K562 (cell line): ENCODE measurements around the gene CDK14. TPM values are rescaled to one million over a fixed set of nuclear protein-coding genes. Genes with fewer than 3 reads are reported as not detected.

ENCODE experiments used
- ATAC-seq: fragments of 200-7000 bp; cut with Tn5 transposase; 3 replicates; pipeline ENCODE4 v1.9.1; 2020; ENCODE audit warnings: moderate library complexity
- BruUV-seq: library from RNA; stranded (reverse); fragments of 400-500 nt; replicated peaks from 2 replicates; lab custom pipeline; 2021; lab: Mats Ljungman, UMichigan
- CTCF ChIA-PET: fragments of 300-600 bp; formaldehyde crosslinking; extraction: SDS; loops from one replicate; lab custom pipeline; 2021; ENCODE audit warnings: low intra/inter-chr PET ratio; lab: Yijun Ruan, JAX
- POLR2A ChIA-PET: fragments of 300-600, 350-650 bp; sonication (Branson Sonifier 250); formaldehyde crosslinking; extraction: SDS; loops from one replicate; lab custom pipeline; 2021; ENCODE audit warnings: antibody characterized with exemption, inconsistent platforms; lab: Yijun Ruan, JAX
- DNase-seq, 4 experiments: peaks; one replicate each; pipeline versions ENCODE4 v3.0.0 to v3.0.0-alpha.2; 2011 to 2018; ENCODE audit warnings: low spot score in 3 of 4, mixed read lengths in 3 of 4; ENCODE audit errors: extremely low read depth in 1 of 4
- FAIRE-seq: peaks from 2 replicates; lab custom pipeline; 2011; peaks lifted over from hg19 to GRCh38; lab: Jason Lieb, UNC
- H2AFZ ChIP-seq: 2 replicates; pipeline ENCODE4 v1.6.0; 2011; ENCODE audit warnings: low read depth, low read length, control low read depth, inconsistent platforms
- H3K27ac ChIP-seq: fragments of 200-600 bp; 3 replicates; pipeline ENCODE4 v1.8.0; 2011; ENCODE audit warnings: low read depth, mild to moderate bottlenecking, control low read depth, inconsistent platforms, low read length, moderate library complexity, mixed read lengths; ENCODE audit errors: extremely low read depth
- H3K27me3 ChIP-seq, 2 experiments: fragments of 300-600 bp in 1 of 2; 2 replicates in 1 of 2; 3 replicates in 1 of 2; pipeline versions ENCODE4 v1.6.0 to v1.8.0; 2011; ENCODE audit warnings: inconsistent platforms in 2 of 2, low read length in 2 of 2, mild to moderate bottlenecking in 1 of 2, mixed read lengths in 1 of 2, moderate library complexity in 1 of 2; ENCODE audit not compliant: control insufficient read depth in 2 of 2, insufficient read depth in 2 of 2
- H3K36me3 ChIP-seq: fragments of 300-600 bp; 3 replicates; pipeline ENCODE4 v1.8.0; 2011; ENCODE audit warnings: mild to moderate bottlenecking, low read length, inconsistent platforms; ENCODE audit not compliant: control insufficient read depth, insufficient read depth
- H3K4me1 ChIP-seq, 2 experiments: fragments of 200-600 bp in 1 of 2; replicated peaks in 1 of 2; 2 replicates in 1 of 2; 3 replicates in 1 of 2; pipeline versions ENCODE4 v1.5.1 to v1.8.0; 2011; ENCODE audit warnings: inconsistent platforms in 2 of 2, low read length in 2 of 2, mild to moderate bottlenecking in 1 of 2, mixed read lengths in 1 of 2, moderate library complexity in 1 of 2; ENCODE audit not compliant: control insufficient read depth in 2 of 2, insufficient read depth in 2 of 2
- H3K4me2 ChIP-seq: 2 replicates; pipeline ENCODE4 v1.6.1; 2011; ENCODE audit warnings: low read length, control low read depth, inconsistent platforms, mixed read lengths; ENCODE audit not compliant: insufficient read depth
- H3K4me3 ChIP-seq: fragments of 200-600 bp; sonication (generic), shearing (Covaris generic); 2 replicates; pipeline ENCODE4 v1.5.1; 2016; ENCODE audit warnings: control low read depth, inconsistent platforms
- H3K79me2 ChIP-seq: fragments of 200-600 bp; 3 replicates; pipeline ENCODE4 v1.8.0; 2011; ENCODE audit warnings: low read length, inconsistent platforms; ENCODE audit not compliant: control insufficient read depth, insufficient read depth
- H3K9ac ChIP-seq, 2 experiments: 2 replicates each; pipeline versions ENCODE4 v1.6.0 to v1.6.1; 2011; ENCODE audit warnings: low read depth in 2 of 2, low read length in 2 of 2, control low read depth in 1 of 2, inconsistent platforms in 1 of 2, mild to moderate bottlenecking in 1 of 2, mixed read lengths in 1 of 2; ENCODE audit not compliant: insufficient read depth in 1 of 2
- H3K9me1 ChIP-seq: one replicate; pipeline ENCODE4 v1.6.0; 2011; ENCODE audit warnings: inconsistent platforms, mild to moderate bottlenecking, low read length, moderate library complexity; ENCODE audit not compliant: control insufficient read depth, insufficient read depth
- H3K9me3 ChIP-seq: replicated peaks from 2 replicates; pipeline ENCODE4 v1.5.1; 2011; ENCODE audit warnings: low read depth, low read length, inconsistent platforms; ENCODE audit not compliant: control insufficient read depth, insufficient read depth
- H4K20me1 ChIP-seq: replicated peaks from 2 replicates; pipeline ENCODE4 v1.6.1; 2011; ENCODE audit warnings: low read length, inconsistent platforms, mixed read lengths; ENCODE audit not compliant: control insufficient read depth, insufficient read depth
- ARID2 ChIP-seq: fragments of 450-650 bp; IDR thresholded peaks from 2 replicates; pipeline ENCODE4 v1.6.1; 2017; ENCODE audit warnings: antibody characterized with exemption, mild to moderate bottlenecking
- C11orf30 ChIP-seq: fragments of 450-650 bp; IDR thresholded peaks from 2 replicates; pipeline ENCODE4 v1.6.1; 2016; ENCODE audit warnings: low read depth, mild to moderate bottlenecking
- CBFB ChIP-seq: sonication (generic); formaldehyde crosslinking; IDR thresholded peaks from 2 replicates; pipeline ENCODE4 v1.4.0; 2020; ENCODE audit warnings: mild to moderate bottlenecking, missing genetic modification reagents
- DACH1 ChIP-seq: fragments of 450-650 bp; IDR thresholded peaks from 2 replicates; pipeline ENCODE4 v1.6.1; 2018; ENCODE audit not compliant: partially characterized antibody
- GATAD2B ChIP-seq: fragments of 450-650 bp; IDR thresholded peaks from 2 replicates; pipeline ENCODE4 v1.6.1; 2017; ENCODE audit warnings: mild to moderate bottlenecking, borderline replicate concordance
- NFRKB ChIP-seq: fragments of 450-650 bp; IDR thresholded peaks from 2 replicates; pipeline ENCODE4 v1.6.1; 2016; ENCODE audit warnings: low read depth
- NR2C2 ChIP-seq, 2 experiments: fragments of 200-800 bp in 1 of 2; sonication (Bioruptor generic) in 1 of 2; sonication (generic) in 1 of 2; formaldehyde crosslinking in 1 of 2; IDR thresholded peaks; 2 replicates each; pipeline versions ENCODE4 v1.6.1 to v1.8.0; 2016 to 2022; ENCODE audit warnings: mild to moderate bottlenecking in 1 of 2, missing compliant biosample characterization in 1 of 2, missing genetic modification characterization in 1 of 2, missing genetic modification reagents in 1 of 2
- POLR2G ChIP-seq: fragments of 200-400 bp; formaldehyde crosslinking; IDR thresholded peaks from 2 replicates; pipeline ENCODE4 v1.6.1; 2017; ENCODE audit warnings: low read depth, mild to moderate bottlenecking, antibody characterized with exemption, low read length, moderate library complexity
- PTBP1 ChIP-seq: fragments of 200-400 bp; formaldehyde crosslinking; IDR thresholded peaks from 2 replicates; pipeline ENCODE4 v1.6.1; 2017; ENCODE audit warnings: low read depth, low read length
- SAFB ChIP-seq: fragments of 200-400 bp; formaldehyde crosslinking; IDR thresholded peaks from 2 replicates; pipeline ENCODE4 v1.6.1; 2017; ENCODE audit warnings: low read depth, low read length, borderline replicate concordance
- ZBTB7A ChIP-seq: IDR thresholded peaks from 2 replicates; pipeline ENCODE4 v1.6.1; 2011; ENCODE audit warnings: low read depth, mild to moderate bottlenecking, low read length, moderate library complexity, borderline replicate concordance; ENCODE audit not compliant: control insufficient read depth
- ZNF239 ChIP-seq: fragments of 250-450 bp; sonication (Bioruptor Pico); IDR thresholded peaks from 2 replicates; pipeline ENCODE4 v1.4.0; 2020; ENCODE audit warnings: mild to moderate bottlenecking
- ZNF431 ChIP-seq: sonication (generic); formaldehyde crosslinking; IDR thresholded peaks from 2 replicates; pipeline ENCODE4 v1.8.0; 2022; ENCODE audit warnings: mild to moderate bottlenecking, missing genetic modification reagents
- ZNF668 ChIP-seq: fragments of 250-450 bp; sonication (Bioruptor Pico); IDR thresholded peaks from 2 replicates; pipeline ENCODE4 v1.8.0; 2022; ENCODE audit warnings: mild to moderate bottlenecking, inconsistent platforms
- in situ Hi-C: fragments of 300-500 bp; cut with MboI; formaldehyde crosslinking; loops from 4 replicates; pipeline ENCODE4 v1.15.0; 2018; ENCODE audit warnings: inconsistent platforms, mixed read lengths
- intact Hi-C: fragments of 100-400 bp; cut with micrococcal nuclease; formaldehyde crosslinking; loops from 2 replicates; pipeline ENCODE4 v1.14.2; 2022
- polyA plus RNA-seq, 8 experiments: library from polyadenylated mRNA; depleted of rRNA in 4 of 8; stranded (reverse) in 5 of 8; unstranded in 3 of 8; fragments of >200 nt; fragmentation: Nextera tagmentation in 2 of 8; fragmentation: Illumina TruSeq in 1 of 8; extraction: Ambion mirVana in 2 of 8; extraction: Trizol in 1 of 8; gene quantifications; 2 replicates each; pipeline versions ENCODE4 v1.2.1 to v1.2.3, GENCODE V29; 2011 to 2014; ENCODE audit warnings: inconsistent platforms in 1 of 8, missing spikeins in 1 of 8
- total RNA-seq, 7 experiments: library from RNA; depleted of rRNA in 6 of 7; stranded (reverse); fragments of >200 nt in 6 of 7; fragmentation: Illumina TruSeq in 2 of 7; extraction: Trizol in 2 of 7; gene quantifications; 2 replicates each; pipeline versions ENCODE4 v1.2.1 to v1.2.3, GENCODE V29; 2011 to 2021; ENCODE audit warnings: low replicate concordance in 1 of 7
- TF ChIP-seq, protein P1 (sequence below), 2 experiments: IDR thresholded peaks; 2 replicates each; pipeline ENCODE4 v1.6.1; 2012; ENCODE audit warnings: improper control_type of control experiment in 2 of 2, low read depth in 2 of 2, low read length in 2 of 2, borderline replicate concordance in 1 of 2
- TF ChIP-seq, protein P2 (sequence below): fragments of 250-450 bp; sonication (Bioruptor Pico); IDR thresholded peaks from 2 replicates; pipeline ENCODE4 v1.8.0; 2022; ENCODE audit warnings: moderate library complexity, mild to moderate bottlenecking, inconsistent platforms
- TF ChIP-seq, protein P3 (sequence below): fragments of 450-650 bp; IDR thresholded peaks from 2 replicates; pipeline ENCODE4 v1.6.1; 2016; ENCODE audit warnings: missing biosample characterization, missing genetic modification characterization
- TF ChIP-seq, protein P4 (sequence below): fragments of 450-650 bp; IDR thresholded peaks from 2 replicates; pipeline ENCODE4 v1.6.1; 2017; ENCODE audit warnings: antibody characterized with exemption

CDK14 gene
- total and polyA plus RNA-seq, 9 of the 15 experiments (the other 6 are each of a cell fraction or from before 2014, with no cell fraction given), result 0.03 to 0.91 (median 0.16) TPM

DNA sequence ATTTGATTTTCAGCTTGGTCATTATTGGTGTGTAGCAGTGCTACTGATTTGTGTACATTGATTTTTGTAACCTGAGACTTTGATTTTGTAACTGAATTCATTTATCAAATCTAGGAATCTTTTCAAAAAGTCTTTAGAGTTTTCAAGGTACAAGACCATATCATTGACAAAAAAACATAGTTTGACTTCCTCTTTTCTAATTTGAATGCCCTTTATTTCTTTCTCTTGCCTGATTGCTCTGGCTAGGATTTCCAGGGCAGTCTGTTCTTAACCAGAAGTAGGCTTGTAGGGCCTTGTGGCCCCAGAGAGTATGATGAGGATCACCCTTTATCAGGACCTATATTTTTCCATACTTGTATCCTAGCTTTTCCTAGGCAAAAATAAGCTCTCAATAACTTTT lies 433.6 kb downstream of the CDK14 start:
- CTCF ChIA-PET, result no interaction called here
- Histone ChIP-seq H3K9me3 (no peaks in the 10 kb centered on the region), H3K27ac (no peak overlapping the region), H3K9ac (no peak overlapping the region), H3K4me2 (no peak overlapping the region), H3K9me1 (no peaks in the 10 kb centered on the region), H3K4me1 (no peaks in the 10 kb centered on the region), H3K36me3 (no peaks in the 10 kb centered on the region), H2AFZ (no peak overlapping the region), H3K4me3 (no peak overlapping the region), H3K27me3 (no peaks in the 10 kb centered on the region), H4K20me1 (no peaks in the 10 kb centered on the region), H3K79me2 (no peaks in the 10 kb centered on the region)
- DNase-seq (no peak), ATAC-seq (no peak), FAIRE-seq (no peak)
- BruUV-seq, result no TSS peak
- POLR2A ChIA-PET, result no interaction called here
- in situ Hi-C loops, result no loop called here
- no peak for TF ChIP-seq DACH1
- no peak for TF ChIP-seq C11orf30
- no peak for TF ChIP-seq CBFB (CRISPR knock-in tag)
- TF ChIP-seq NFRKB, result no peak
- TF ChIP-seq, protein P1, sequence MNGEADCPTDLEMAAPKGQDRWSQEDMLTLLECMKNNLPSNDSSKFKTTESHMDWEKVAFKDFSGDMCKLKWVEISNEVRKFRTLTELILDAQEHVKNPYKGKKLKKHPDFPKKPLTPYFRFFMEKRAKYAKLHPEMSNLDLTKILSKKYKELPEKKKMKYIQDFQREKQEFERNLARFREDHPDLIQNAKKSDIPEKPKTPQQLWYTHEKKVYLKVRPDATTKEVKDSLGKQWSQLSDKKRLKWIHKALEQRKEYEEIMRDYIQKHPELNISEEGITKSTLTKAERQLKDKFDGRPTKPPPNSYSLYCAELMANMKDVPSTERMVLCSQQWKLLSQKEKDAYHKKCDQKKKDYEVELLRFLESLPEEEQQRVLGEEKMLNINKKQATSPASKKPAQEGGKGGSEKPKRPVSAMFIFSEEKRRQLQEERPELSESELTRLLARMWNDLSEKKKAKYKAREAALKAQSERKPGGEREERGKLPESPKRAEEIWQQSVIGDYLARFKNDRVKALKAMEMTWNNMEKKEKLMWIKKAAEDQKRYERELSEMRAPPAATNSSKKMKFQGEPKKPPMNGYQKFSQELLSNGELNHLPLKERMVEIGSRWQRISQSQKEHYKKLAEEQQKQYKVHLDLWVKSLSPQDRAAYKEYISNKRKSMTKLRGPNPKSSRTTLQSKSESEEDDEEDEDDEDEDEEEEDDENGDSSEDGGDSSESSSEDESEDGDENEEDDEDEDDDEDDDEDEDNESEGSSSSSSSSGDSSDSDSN (IDR thresholded peaks at IDR 0.05; ENCODE audit: borderline replicate concordance in 1 of 2, low read depth in 2 of 2, low read length in 2 of 2), result no peak
- TF ChIP-seq GATAD2B, result no peak
- TF ChIP-seq POLR2G, result no peak
- TF ChIP-seq ZNF431 (CRISPR knock-in tag), result no peak
- TF ChIP-seq PTBP1, result no peak
- TF ChIP-seq ZNF668 (CRISPR knock-in tag), result no peak
- TF ChIP-seq, protein P2, sequence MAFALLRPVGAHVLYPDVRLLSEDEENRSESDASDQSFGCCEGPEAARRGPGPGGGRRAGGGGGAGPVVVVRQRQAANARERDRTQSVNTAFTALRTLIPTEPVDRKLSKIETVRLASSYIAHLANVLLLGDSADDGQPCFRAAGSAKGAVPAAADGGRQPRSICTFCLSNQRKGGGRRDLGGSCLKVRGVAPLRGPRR (CRISPR knock-in tag), result no peak
- TF ChIP-seq NR2C2 (CRISPR knock-in tag; IDR thresholded peaks at IDR 0.05), result no peak
- no peak for TF ChIP-seq NR2C2 (tag; IDR thresholded peaks at IDR 0.05)
- TF ChIP-seq, protein P3, sequence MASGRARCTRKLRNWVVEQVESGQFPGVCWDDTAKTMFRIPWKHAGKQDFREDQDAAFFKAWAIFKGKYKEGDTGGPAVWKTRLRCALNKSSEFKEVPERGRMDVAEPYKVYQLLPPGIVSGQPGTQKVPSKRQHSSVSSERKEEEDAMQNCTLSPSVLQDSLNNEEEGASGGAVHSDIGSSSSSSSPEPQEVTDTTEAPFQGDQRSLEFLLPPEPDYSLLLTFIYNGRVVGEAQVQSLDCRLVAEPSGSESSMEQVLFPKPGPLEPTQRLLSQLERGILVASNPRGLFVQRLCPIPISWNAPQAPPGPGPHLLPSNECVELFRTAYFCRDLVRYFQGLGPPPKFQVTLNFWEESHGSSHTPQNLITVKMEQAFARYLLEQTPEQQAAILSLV (tag), result no peak
- TF ChIP-seq ZNF239 (CRISPR knock-in tag), result no peak
- no peak for TF ChIP-seq ZBTB7A
- no peak for TF ChIP-seq ARID2
- no peak for TF ChIP-seq SAFB
- TF ChIP-seq, protein P4, sequence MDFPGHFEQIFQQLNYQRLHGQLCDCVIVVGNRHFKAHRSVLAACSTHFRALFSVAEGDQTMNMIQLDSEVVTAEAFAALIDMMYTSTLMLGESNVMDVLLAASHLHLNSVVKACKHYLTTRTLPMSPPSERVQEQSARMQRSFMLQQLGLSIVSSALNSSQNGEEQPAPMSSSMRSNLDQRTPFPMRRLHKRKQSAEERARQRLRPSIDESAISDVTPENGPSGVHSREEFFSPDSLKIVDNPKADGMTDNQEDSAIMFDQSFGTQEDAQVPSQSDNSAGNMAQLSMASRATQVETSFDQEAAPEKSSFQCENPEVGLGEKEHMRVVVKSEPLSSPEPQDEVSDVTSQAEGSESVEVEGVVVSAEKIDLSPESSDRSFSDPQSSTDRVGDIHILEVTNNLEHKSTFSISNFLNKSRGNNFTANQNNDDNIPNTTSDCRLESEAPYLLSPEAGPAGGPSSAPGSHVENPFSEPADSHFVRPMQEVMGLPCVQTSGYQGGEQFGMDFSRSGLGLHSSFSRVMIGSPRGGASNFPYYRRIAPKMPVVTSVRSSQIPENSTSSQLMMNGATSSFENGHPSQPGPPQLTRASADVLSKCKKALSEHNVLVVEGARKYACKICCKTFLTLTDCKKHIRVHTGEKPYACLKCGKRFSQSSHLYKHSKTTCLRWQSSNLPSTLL, result no peak
- intact Hi-C loops, result loop anchor here (5.0 kb wide), 1 partner anchor 477 kb away; no protein-coding TSS in a partner anchor
